PC-3 (cell line): Measurements from ENCODE around the gene DOCK1. TPM values are rescaled to one million over a fixed set of nuclear protein-coding genes. Genes with fewer than 3 reads are reported as not detected.

ENCODE experiments used
- ATAC-seq: fragments of 200-7000 bp; cut with Tn5 transposase; 2 replicates; pipeline ENCODE4 v1.9.1; 2020; ENCODE audit warnings: mild to moderate bottlenecking, moderate library complexity
- BruUV-seq: library from RNA; stranded (reverse); fragments of 400-500 nt; replicated peaks from 2 replicates; lab custom pipeline; 2021; lab: Mats Ljungman, UMichigan
- CTCF ChIA-PET: fragments of 300-600 bp; sonication (Branson Sonifier 250); formaldehyde crosslinking; loops from one replicate; lab custom pipeline; 2022; ENCODE audit warnings: antibody characterized with exemption; lab: Charles Lee
- POLR2A ChIA-PET: fragments of 300-600 bp; sonication (Branson Sonifier 250); formaldehyde crosslinking; loops from one replicate; lab custom pipeline; 2022; ENCODE audit warnings: antibody characterized with exemption; ENCODE audit not compliant: unreplicated experiment; lab: Charles Lee
- DNase-seq: peaks from one replicate; pipeline ENCODE4 v3.0.0-alpha.2; 2015
- H2AFZ ChIP-seq: fragments of 300-600 bp; sonication (generic); 2 replicates; pipeline ENCODE4 v1.6.0; 2016; ENCODE audit warnings: antibody characterized with exemption, low read length
- H3F3A ChIP-seq: fragments of 300-600 bp; sonication (generic); one replicate; pipeline ENCODE4 v1.6.0; 2017; ENCODE audit warnings: antibody characterized with exemption, low read length, control low read depth, mild to moderate bottlenecking; ENCODE audit not compliant: unreplicated experiment
- H3K27ac ChIP-seq: fragments of 300-600 bp; sonication (generic); 2 replicates; pipeline ENCODE4 v1.5.1; 2016; ENCODE audit warnings: mild to moderate bottlenecking, low read length
- H3K27me3 ChIP-seq: fragments of 300-600 bp; sonication (generic); 2 replicates; pipeline ENCODE4 v1.6.1; 2016; ENCODE audit warnings: low read length, mixed read lengths
- H3K36me3 ChIP-seq: fragments of 300-600 bp; sonication (generic); 2 replicates; pipeline ENCODE4 v1.6.1; 2016; ENCODE audit warnings: low read depth, mixed run types, low read length, mixed read lengths
- H3K4me1 ChIP-seq: fragments of 300-600 bp; sonication (generic); 2 replicates; pipeline ENCODE4 v1.5.1; 2016; ENCODE audit warnings: low read length; ENCODE audit not compliant: insufficient read depth
- H3K4me2 ChIP-seq: fragments of 300-600 bp; sonication (generic); 2 replicates; pipeline ENCODE4 v1.6.0; 2016; ENCODE audit warnings: low read length
- H3K4me3 ChIP-seq: fragments of 300-600 bp; sonication (generic); 2 replicates; pipeline ENCODE4 v1.5.1; 2016; ENCODE audit warnings: mild to moderate bottlenecking, low read length, mixed read lengths
- H3K79me2 ChIP-seq: fragments of 300-600 bp; sonication (generic); 2 replicates; pipeline ENCODE4 v1.6.1; 2017; ENCODE audit warnings: low read length, mixed read lengths
- H3K9ac ChIP-seq: fragments of 300-600 bp; sonication (generic); 2 replicates; pipeline ENCODE4 v1.6.0; 2016; ENCODE audit warnings: mild to moderate bottlenecking, low read length
- H3K9me2 ChIP-seq: fragments of 300-600 bp; sonication (generic); replicated peaks from 2 replicates; pipeline ENCODE4 v1.6.1; 2016; ENCODE audit warnings: mixed run types, low read length, mixed read lengths
- H3K9me3 ChIP-seq: fragments of 300-600 bp; sonication (generic); 2 replicates; pipeline ENCODE4 v1.6.1; 2016; ENCODE audit warnings: low read length, mixed read lengths
- H4K20me1 ChIP-seq: fragments of 300-600 bp; sonication (generic); 2 replicates; pipeline ENCODE4 v1.6.1; 2016; ENCODE audit warnings: low read length, mixed read lengths
- CTCF ChIP-seq: fragments of 300-600 bp; sonication (generic); conservative IDR thresholded peaks from 2 replicates; pipeline ENCODE4 v1.5.1; 2017; ENCODE audit warnings: antibody characterized with exemption, low read depth, mild to moderate bottlenecking, low read length
- EZH2 ChIP-seq: fragments of 300-600 bp; sonication (generic); IDR thresholded peaks from one replicate; pipeline ENCODE4 v1.6.1; 2017; ENCODE audit warnings: antibody characterized with exemption, mild to moderate bottlenecking, low read length; ENCODE audit not compliant: unreplicated experiment
- EZH2phosphoT487 ChIP-seq: fragments of 300-600 bp; sonication (generic); IDR thresholded peaks from 2 replicates; pipeline ENCODE4 v1.6.1; 2018; ENCODE audit warnings: mild to moderate bottlenecking, antibody characterized with exemption, low read length, borderline replicate concordance
- intact Hi-C: fragments of 100-400 bp; cut with micrococcal nuclease; formaldehyde crosslinking; loops from 2 replicates; pipeline ENCODE4 v1.9.0; 2023
- total RNA-seq: library from RNA; depleted of rRNA; stranded (reverse); fragments of >200 nt; gene quantifications from 2 replicates; pipeline ENCODE4 v1.2.3, GENCODE V29; 2014

DOCK1 gene
- total RNA-seq, 1 experiment from 2014 or later, result 34.3 TPM

- H3K27ac ChIP-seq, result no peak overlapping the region
- intact Hi-C loops, result no loop called here
- H2AFZ ChIP-seq, result no peak overlapping the region
- H3K4me1 ChIP-seq, result no peaks in the 10 kb centered on the region
- no peak overlapping the region for H3K4me2 ChIP-seq
- no peak overlapping the region for H3K4me3 ChIP-seq
- H3K9me3 ChIP-seq, result no peaks in the 10 kb centered on the region
- DNase-seq (no peak), ATAC-seq (no peak)
- BruUV-seq, result no TSS peak
- H3K36me3 ChIP-seq, result no peaks in the 10 kb centered on the region
- H3K9ac ChIP-seq, result no peak overlapping the region
- POLR2A ChIA-PET, result no interaction called here
- no peaks in the 10 kb centered on the region for H3K9me2 ChIP-seq
- H3K27me3 ChIP-seq, result peaks cover 20% of the 10 kb centered on the region
- TF ChIP-seq CTCF (no peak), EZH2 (no peak), EZH2phosphoT487 (no peak)
- H4K20me1 ChIP-seq, result no peaks in the 10 kb centered on the region
- CTCF ChIA-PET, result no interaction called here
- H3F3A ChIP-seq, result no peaks in the 10 kb centered on the region
- no peaks in the 10 kb centered on the region for H3K79me2 ChIP-seq
Observed at GRCh38 chr10:127462643-127463295, 557.5 kb downstream of the DOCK1 start.

DNA sequence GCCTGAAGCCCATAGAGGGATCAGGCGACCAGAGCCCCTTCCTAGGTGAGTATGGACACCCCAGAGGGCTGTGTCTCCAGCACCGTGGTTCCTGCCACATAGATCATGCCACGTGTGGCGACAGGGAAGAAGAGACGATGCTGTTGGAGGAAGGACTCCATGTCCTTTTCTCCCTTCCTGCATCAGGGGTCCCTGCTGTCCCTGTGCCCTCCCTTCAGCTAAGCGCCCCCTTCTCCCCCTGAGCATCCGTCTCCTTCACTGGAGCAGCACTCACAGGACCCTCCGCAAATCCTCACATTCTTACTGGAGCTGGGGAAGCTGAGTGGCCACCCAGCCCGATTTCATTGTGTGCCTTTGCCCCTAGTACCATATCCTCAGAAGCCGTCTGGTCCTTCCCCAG, 558.3 kb downstream of the DOCK1 start:
- no peak for DNase-seq
- no peak overlapping the region for H2AFZ ChIP-seq
- ATAC-seq, result no peak
- BruUV-seq, result no TSS peak
- H3K9me2 ChIP-seq, result no peaks in the 10 kb centered on the region
- H3K27me3 ChIP-seq, result peaks cover 27% of the 10 kb centered on the region
- no peaks in the 10 kb centered on the region for H3F3A ChIP-seq
- H3K9me3 ChIP-seq, result no peaks in the 10 kb centered on the region
- H3K9ac ChIP-seq, result no peak overlapping the region
- no peak overlapping the region for H3K27ac ChIP-seq
- H3K4me2 ChIP-seq, result no peak overlapping the region
- no peaks in the 10 kb centered on the region for H4K20me1 ChIP-seq
- TF ChIP-seq EZH2phosphoT487 (no peak), EZH2 (no peak), CTCF (no peak)
- no peaks in the 10 kb centered on the region for H3K79me2 ChIP-seq
- no peaks in the 10 kb centered on the region for H3K4me1 ChIP-seq
- POLR2A ChIA-PET, result no interaction called here
- intact Hi-C loops, result no loop called here
- no peak overlapping the region for H3K4me3 ChIP-seq
- CTCF ChIA-PET, result no interaction called here
- no peaks in the 10 kb centered on the region for H3K36me3 ChIP-seq

GRCh38 chr10:127464561-127464960, 559.3 kb downstream of the DOCK1 start:
- POLR2A ChIA-PET, result no interaction called here
- TF ChIP-seq CTCF, result no peak
- no peak for TF ChIP-seq EZH2
- TF ChIP-seq EZH2phosphoT487, result no peak
- H3K27me3 ChIP-seq, result peaks cover 34% of the 10 kb centered on the region
- H3K9me2 ChIP-seq, result no peaks in the 10 kb centered on the region
- no peak for DNase-seq
- intact Hi-C loops, result no loop called here
- no peaks in the 10 kb centered on the region for H3F3A ChIP-seq
- no peaks in the 10 kb centered on the region for H3K9me3 ChIP-seq
- no TSS peak for BruUV-seq
- H3K4me2 ChIP-seq, result no peak overlapping the region
- H3K36me3 ChIP-seq, result no peaks in the 10 kb centered on the region
- no peak overlapping the region for H3K4me3 ChIP-seq
- no peak overlapping the region for H3K9ac ChIP-seq
- no peaks in the 10 kb centered on the region for H3K79me2 ChIP-seq
- H4K20me1 ChIP-seq, result no peaks in the 10 kb centered on the region
- H3K27ac ChIP-seq, result no peak overlapping the region
- no peak for ATAC-seq
- CTCF ChIA-PET, result no interaction called here
- H3K4me1 ChIP-seq, result no peaks in the 10 kb centered on the region
- no peak overlapping the region for H2AFZ ChIP-seq
